HepG2 (cell line): ENCODE results near the gene INO80E. TPM values are rescaled to one million over a fixed set of nuclear protein-coding genes. Genes with fewer than 3 reads are reported as not detected.

ENCODE experiments used
- ERF ChIP-seq: IDR thresholded peaks from 2 replicates; pipeline ENCODE4 v1.6.1; 2018; ENCODE audit warnings: missing biosample characterization, missing genetic modification reagents
- ESRRA ChIP-seq: sonication (generic); formaldehyde crosslinking; IDR thresholded peaks from 2 replicates; pipeline ENCODE4 v1.5.1; 2020; ENCODE audit warnings: mild to moderate bottlenecking, low read depth, missing genetic modification reagents
- GTF2F1 ChIP-seq: fragments of 150-350 bp; IDR thresholded peaks from 2 replicates; pipeline ENCODE4 v1.6.1; 2014; ENCODE audit warnings: low read length
- GTF3A ChIP-seq: sonication (generic); formaldehyde crosslinking; conservative IDR thresholded peaks from 2 replicates; pipeline ENCODE4 v1.4.0; 2020; ENCODE audit warnings: mild to moderate bottlenecking, missing genetic modification reagents
- MIER2 ChIP-seq: IDR thresholded peaks from 2 replicates; pipeline ENCODE4 v1.6.1; 2016; ENCODE audit warnings: missing biosample characterization, missing genetic modification reagents
- SMAD9 ChIP-seq: sonication (generic); formaldehyde crosslinking; IDR thresholded peaks from 2 replicates; pipeline ENCODE4 v1.5.1; 2020; ENCODE audit warnings: mild to moderate bottlenecking, missing genetic modification reagents
- ZFP1 ChIP-seq: IDR thresholded peaks from 2 replicates; pipeline ENCODE4 v1.6.1; 2016
- ZKSCAN1 ChIP-seq: fragments of 150-350 bp; IDR thresholded peaks from 2 replicates; pipeline ENCODE4 v1.6.1; 2014; ENCODE audit warnings: low read length
- ZNF547 ChIP-seq: sonication (generic); formaldehyde crosslinking; IDR thresholded peaks from 2 replicates; pipeline ENCODE4 v1.5.1; 2020; ENCODE audit warnings: mild to moderate bottlenecking, missing genetic modification reagents
- ZNF552 ChIP-seq: sonication (generic); formaldehyde crosslinking; IDR thresholded peaks from 2 replicates; pipeline ENCODE4 v1.9.0; 2022; ENCODE audit warnings: missing genetic modification reagents, mild to moderate bottlenecking, borderline replicate concordance
- polyA plus RNA-seq, 8 experiments: library from polyadenylated mRNA; depleted of rRNA in 3 of 8; stranded (reverse) in 7 of 8; unstranded in 1 of 8; fragments of >200 nt; fragmentation: Illumina TruSeq in 4 of 8; extraction: Trizol in 4 of 8; gene quantifications; 2 replicates each; pipeline versions ENCODE4 v1.2.1 to v1.2.3, GENCODE V29; 2011 to 2016; ENCODE audit warnings: low read depth in 4 of 8, missing spikeins in 1 of 8, mixed read lengths in 1 of 8; ENCODE audit not compliant: insufficient read depth in 1 of 8
- total RNA-seq, 5 experiments: library from RNA; depleted of rRNA; stranded (reverse); fragments of >200 nt; fragmentation: Illumina TruSeq; extraction: Trizol; gene quantifications; 2 replicates each; pipeline ENCODE4 v1.2.3, GENCODE V29; 2016; ENCODE audit warnings: low read depth in 1 of 5
- TF ChIP-seq, protein P1 (sequence below): sonication (generic); formaldehyde crosslinking; IDR thresholded peaks from 2 replicates; pipeline ENCODE4 v1.4.0; 2020; ENCODE audit warnings: missing genetic modification reagents
- TF ChIP-seq, protein P2 (sequence below): sonication (generic); formaldehyde crosslinking; IDR thresholded peaks from 2 replicates; pipeline ENCODE4 v1.4.0; 2020; ENCODE audit warnings: mild to moderate bottlenecking, missing genetic modification reagents
- TF ChIP-seq, protein P3 (sequence below): sonication (generic); formaldehyde crosslinking; IDR thresholded peaks from 2 replicates; pipeline ENCODE4 v1.5.0; 2020; ENCODE audit warnings: missing genetic modification reagents
- TF ChIP-seq, protein P4 (sequence below): sonication (generic); formaldehyde crosslinking; IDR thresholded peaks from 2 replicates; pipeline ENCODE4 v1.4.0; 2020; ENCODE audit warnings: mild to moderate bottlenecking, missing genetic modification reagents, borderline replicate concordance
- TF ChIP-seq, protein P5 (sequence below): IDR thresholded peaks from 2 replicates; pipeline ENCODE4 v1.6.1; 2016; ENCODE audit warnings: low read depth, missing genetic modification reagents, missing compliant biosample characterization

INO80E gene
- total and polyA plus RNA-seq, 2 of the 13 experiments (the other 11 are each of a cell fraction or from before 2014, with no cell fraction given) = 25.8 to 45.6 TPM

DNA sequence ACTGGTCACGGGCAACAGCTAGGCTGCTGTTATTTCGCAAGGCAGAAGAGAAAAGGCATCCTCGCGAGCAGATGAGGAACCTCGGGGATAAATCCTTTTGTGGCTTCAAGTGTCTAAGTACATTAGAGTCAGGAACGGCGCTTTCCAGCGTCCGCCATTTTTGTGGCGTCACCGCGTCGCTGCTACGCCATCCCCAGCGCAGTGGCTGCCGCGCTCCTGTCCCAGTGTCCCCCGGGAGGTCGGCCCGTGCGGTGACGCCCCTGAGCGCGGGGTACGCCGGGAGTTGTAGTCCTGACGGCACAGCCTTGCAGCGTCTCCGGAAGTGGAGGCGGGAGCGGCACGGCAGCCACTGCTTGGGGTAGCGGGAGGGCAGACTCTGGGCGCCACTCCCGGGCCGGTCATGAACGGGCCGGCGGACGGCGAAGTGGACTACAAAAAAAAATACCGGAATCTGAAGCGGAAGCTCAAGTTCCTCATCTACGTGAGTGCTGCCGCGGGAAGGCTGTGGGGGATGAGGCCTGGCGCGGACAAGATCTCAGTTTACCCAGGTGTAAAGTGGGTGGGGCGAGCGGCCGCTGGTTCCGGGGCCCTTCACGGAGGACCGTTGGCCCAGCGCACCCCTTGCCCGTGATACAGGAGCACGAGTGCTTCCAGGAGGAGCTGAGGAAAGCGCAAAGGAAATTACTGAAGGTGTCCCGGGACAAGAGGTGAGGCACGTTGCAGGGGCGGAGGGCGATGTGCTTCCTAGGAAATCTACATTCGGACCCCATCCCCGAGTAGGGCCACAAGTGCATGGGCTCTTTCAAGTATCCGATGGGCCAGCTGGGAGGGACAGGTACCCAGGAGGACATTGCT is at the start of gene INO80E (continued):
- no peak for TF ChIP-seq GTF3A (CRISPR knock-in tag)
- TF ChIP-seq, protein P1, sequence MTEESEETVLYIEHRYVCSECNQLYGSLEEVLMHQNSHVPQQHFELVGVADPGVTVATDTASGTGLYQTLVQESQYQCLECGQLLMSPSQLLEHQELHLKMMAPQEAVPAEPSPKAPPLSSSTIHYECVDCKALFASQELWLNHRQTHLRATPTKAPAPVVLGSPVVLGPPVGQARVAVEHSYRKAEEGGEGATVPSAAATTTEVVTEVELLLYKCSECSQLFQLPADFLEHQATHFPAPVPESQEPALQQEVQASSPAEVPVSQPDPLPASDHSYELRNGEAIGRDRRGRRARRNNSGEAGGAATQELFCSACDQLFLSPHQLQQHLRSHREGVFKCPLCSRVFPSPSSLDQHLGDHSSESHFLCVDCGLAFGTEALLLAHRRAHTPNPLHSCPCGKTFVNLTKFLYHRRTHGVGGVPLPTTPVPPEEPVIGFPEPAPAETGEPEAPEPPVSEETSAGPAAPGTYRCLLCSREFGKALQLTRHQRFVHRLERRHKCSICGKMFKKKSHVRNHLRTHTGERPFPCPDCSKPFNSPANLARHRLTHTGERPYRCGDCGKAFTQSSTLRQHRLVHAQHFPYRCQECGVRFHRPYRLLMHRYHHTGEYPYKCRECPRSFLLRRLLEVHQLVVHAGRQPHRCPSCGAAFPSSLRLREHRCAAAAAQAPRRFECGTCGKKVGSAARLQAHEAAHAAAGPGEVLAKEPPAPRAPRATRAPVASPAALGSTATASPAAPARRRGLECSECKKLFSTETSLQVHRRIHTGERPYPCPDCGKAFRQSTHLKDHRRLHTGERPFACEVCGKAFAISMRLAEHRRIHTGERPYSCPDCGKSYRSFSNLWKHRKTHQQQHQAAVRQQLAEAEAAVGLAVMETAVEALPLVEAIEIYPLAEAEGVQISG (CRISPR knock-in tag) = peak; percentile 97
- peak; percentile 11; the same call in 1 of the 2 replicates for TF ChIP-seq ZNF552 (CRISPR knock-in tag)
- TF ChIP-seq ZKSCAN1 = no peak; the same call in 1 of the 2 replicates
- TF ChIP-seq, protein P2, sequence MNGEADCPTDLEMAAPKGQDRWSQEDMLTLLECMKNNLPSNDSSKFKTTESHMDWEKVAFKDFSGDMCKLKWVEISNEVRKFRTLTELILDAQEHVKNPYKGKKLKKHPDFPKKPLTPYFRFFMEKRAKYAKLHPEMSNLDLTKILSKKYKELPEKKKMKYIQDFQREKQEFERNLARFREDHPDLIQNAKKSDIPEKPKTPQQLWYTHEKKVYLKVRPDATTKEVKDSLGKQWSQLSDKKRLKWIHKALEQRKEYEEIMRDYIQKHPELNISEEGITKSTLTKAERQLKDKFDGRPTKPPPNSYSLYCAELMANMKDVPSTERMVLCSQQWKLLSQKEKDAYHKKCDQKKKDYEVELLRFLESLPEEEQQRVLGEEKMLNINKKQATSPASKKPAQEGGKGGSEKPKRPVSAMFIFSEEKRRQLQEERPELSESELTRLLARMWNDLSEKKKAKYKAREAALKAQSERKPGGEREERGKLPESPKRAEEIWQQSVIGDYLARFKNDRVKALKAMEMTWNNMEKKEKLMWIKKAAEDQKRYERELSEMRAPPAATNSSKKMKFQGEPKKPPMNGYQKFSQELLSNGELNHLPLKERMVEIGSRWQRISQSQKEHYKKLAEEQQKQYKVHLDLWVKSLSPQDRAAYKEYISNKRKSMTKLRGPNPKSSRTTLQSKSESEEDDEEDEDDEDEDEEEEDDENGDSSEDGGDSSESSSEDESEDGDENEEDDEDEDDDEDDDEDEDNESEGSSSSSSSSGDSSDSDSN (CRISPR knock-in tag) = peak; percentile 84
- TF ChIP-seq, protein P3, sequence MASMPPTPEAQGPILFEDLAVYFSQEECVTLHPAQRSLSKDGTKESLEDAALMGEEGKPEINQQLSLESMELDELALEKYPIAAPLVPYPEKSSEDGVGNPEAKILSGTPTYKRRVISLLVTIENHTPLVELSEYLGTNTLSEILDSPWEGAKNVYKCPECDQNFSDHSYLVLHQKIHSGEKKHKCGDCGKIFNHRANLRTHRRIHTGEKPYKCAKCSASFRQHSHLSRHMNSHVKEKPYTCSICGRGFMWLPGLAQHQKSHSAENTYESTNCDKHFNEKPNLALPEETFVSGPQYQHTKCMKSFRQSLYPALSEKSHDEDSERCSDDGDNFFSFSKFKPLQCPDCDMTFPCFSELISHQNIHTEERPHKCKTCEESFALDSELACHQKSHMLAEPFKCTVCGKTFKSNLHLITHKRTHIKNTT = peak; percentile 81; the same call in 1 of the 2 replicates
- TF ChIP-seq MIER2 = no peak; the same call in none of the 2 replicates
- TF ChIP-seq ZFP1 = 0 out of 2 replicates have a peak, but pooled peaks have one; percentile 87
- peak; percentile 94 for TF ChIP-seq ERF (CRISPR knock-in tag)
- TF ChIP-seq ESRRA = peak; percentile 74; the same call in 1 of the 2 replicates
- TF ChIP-seq GTF2F1 = no peak
- TF ChIP-seq SMAD9 = no peak; the same call in 1 of the 2 replicates
- peak; percentile 26; the same call in 1 of the 2 replicates for TF ChIP-seq ZNF547 (CRISPR knock-in tag)
- TF ChIP-seq, protein P4, sequence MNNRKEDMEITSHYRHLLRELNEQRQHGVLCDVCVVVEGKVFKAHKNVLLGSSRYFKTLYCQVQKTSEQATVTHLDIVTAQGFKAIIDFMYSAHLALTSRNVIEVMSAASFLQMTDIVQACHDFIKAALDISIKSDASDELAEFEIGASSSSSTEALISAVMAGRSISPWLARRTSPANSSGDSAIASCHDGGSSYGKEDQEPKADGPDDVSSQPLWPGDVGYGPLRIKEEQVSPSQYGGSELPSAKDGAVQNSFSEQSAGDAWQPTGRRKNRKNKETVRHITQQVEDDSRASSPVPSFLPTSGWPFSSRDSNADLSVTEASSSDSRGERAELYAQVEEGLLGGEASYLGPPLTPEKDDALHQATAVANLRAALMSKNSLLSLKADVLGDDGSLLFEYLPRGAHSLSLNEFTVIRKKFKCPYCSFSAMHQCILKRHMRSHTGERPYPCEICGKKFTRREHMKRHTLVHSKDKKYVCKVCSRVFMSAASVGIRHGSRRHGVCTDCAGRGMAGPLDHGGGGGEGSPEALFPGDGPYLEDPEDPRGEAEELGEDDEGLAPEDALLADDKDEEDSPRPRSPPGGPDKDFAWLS (CRISPR knock-in tag) = no peak
- TF ChIP-seq, protein P5, sequence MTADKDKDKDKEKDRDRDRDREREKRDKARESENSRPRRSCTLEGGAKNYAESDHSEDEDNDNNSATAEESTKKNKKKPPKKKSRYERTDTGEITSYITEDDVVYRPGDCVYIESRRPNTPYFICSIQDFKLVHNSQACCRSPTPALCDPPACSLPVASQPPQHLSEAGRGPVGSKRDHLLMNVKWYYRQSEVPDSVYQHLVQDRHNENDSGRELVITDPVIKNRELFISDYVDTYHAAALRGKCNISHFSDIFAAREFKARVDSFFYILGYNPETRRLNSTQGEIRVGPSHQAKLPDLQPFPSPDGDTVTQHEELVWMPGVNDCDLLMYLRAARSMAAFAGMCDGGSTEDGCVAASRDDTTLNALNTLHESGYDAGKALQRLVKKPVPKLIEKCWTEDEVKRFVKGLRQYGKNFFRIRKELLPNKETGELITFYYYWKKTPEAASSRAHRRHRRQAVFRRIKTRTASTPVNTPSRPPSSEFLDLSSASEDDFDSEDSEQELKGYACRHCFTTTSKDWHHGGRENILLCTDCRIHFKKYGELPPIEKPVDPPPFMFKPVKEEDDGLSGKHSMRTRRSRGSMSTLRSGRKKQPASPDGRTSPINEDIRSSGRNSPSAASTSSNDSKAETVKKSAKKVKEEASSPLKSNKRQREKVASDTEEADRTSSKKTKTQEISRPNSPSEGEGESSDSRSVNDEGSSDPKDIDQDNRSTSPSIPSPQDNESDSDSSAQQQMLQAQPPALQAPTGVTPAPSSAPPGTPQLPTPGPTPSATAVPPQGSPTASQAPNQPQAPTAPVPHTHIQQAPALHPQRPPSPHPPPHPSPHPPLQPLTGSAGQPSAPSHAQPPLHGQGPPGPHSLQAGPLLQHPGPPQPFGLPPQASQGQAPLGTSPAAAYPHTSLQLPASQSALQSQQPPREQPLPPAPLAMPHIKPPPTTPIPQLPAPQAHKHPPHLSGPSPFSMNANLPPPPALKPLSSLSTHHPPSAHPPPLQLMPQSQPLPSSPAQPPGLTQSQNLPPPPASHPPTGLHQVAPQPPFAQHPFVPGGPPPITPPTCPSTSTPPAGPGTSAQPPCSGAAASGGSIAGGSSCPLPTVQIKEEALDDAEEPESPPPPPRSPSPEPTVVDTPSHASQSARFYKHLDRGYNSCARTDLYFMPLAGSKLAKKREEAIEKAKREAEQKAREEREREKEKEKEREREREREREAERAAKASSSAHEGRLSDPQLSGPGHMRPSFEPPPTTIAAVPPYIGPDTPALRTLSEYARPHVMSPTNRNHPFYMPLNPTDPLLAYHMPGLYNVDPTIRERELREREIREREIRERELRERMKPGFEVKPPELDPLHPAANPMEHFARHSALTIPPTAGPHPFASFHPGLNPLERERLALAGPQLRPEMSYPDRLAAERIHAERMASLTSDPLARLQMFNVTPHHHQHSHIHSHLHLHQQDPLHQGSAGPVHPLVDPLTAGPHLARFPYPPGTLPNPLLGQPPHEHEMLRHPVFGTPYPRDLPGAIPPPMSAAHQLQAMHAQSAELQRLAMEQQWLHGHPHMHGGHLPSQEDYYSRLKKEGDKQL (CRISPR knock-in tag) = no peak
